HG03064 (cell line): Measurements from ENCODE around the gene GDPGP1.
"Not testable (repeated sequence)": the region's sequence is repeated elsewhere in the genome, so short reads cannot be mapped to it uniquely, and the experiment has no call there.

Experiments
- ATAC-seq: cut with Tn5 transposase; IDR thresholded peaks from one replicate; pipeline ENCODE4 v1.9.1; 2021; ENCODE audit warnings: low read depth; ENCODE audit not compliant: unreplicated experiment

GDPGP1 gene

GRCh38 chr15:90234096-90234988, at the start of gene GDPGP1:
TSS of gene GDPGP1 (plus strand) at chr15:90234209. CDS start at chr15:90240909, 6,700 bp downstream.
- ATAC-seq: peak; percentile 73

GRCh38 chr15:90184786-90185704, 49.0 kb upstream of the GDPGP1 start:
- peak; percentile 68 for ATAC-seq

GRCh38 chr15:90187257-90187868, 46.6 kb upstream of the GDPGP1 start:
- no peak for ATAC-seq

GRCh38 chr15:90188065-90188464, 45.9 kb upstream of the GDPGP1 start:
- not testable (repeated sequence) for ATAC-seq

- ATAC-seq: no peak
Observed at GRCh38 chr15:90188914-90189748, 44.9 kb upstream of the GDPGP1 start.

GRCh38 chr15:90189781-90190467, 44.1 kb upstream of the GDPGP1 start:
- ATAC-seq: no peak

GRCh38 chr15:90190606-90191343, 43.2 kb upstream of the GDPGP1 start:
- peak; percentile 53 for ATAC-seq

- ATAC-seq: peak; percentile 15
Observed at GRCh38 chr15:90191344-90191687, 42.7 kb upstream of the GDPGP1 start.

- peak; percentile 59 for ATAC-seq
Observed at GRCh38 chr15:90191794-90192509, 42.1 kb upstream of the GDPGP1 start.

GRCh38 chr15:90192961-90193786, 40.8 kb upstream of the GDPGP1 start:
- ATAC-seq: no peak

GRCh38 chr15:90194655-90195054, 39.4 kb upstream of the GDPGP1 start:
- no peak for ATAC-seq

GRCh38 chr15:90200534-90201129, 33.4 kb upstream of the GDPGP1 start:
- ATAC-seq: no peak

GRCh38 chr15:90201130-90201943, 32.7 kb upstream of the GDPGP1 start, which contains the start of gene SEMA4B:
TSS of gene SEMA4B (plus strand) at chr15:90201330. CDS start at chr15:90201579, 249 bp downstream.
- ATAC-seq: peak; percentile 82

GRCh38 chr15:90201944-90202375, 32.0 kb upstream of the GDPGP1 start:
- peak; percentile 3 for ATAC-seq

- ATAC-seq: no peak
Observed at GRCh38 chr15:90202929-90203328, 31.1 kb upstream of the GDPGP1 start.

GRCh38 chr15:90203473-90203872, 30.5 kb upstream of the GDPGP1 start:
- no peak for ATAC-seq
